RWPE2 (cell line): Measurements from ENCODE around the gene RRP8.

Experiments used
- ATAC-seq: fragments of 200-7000 bp; cut with Tn5 transposase; 3 replicates; pipeline ENCODE4 v1.9.1; 2021; ENCODE audit warnings: low read depth
- DNase-seq: peaks from one replicate; pipeline ENCODE4 v3.0.0-alpha.2; 2020; ENCODE audit warnings: low spot score
- H3K27ac ChIP-seq: fragments of 450-650 bp; 2 replicates; pipeline ENCODE4 v1.5.1; 2017; ENCODE audit warnings: mild to moderate bottlenecking; ENCODE audit not compliant: poor library complexity, severe bottlenecking
- H3K27me3 ChIP-seq: fragments of 250-450 bp; sonication (Bioruptor Pico); 2 replicates; pipeline ENCODE4 v1.5.1; 2021; ENCODE audit warnings: mild to moderate bottlenecking, moderate library complexity; ENCODE audit not compliant: insufficient read depth, poor library complexity, severe bottlenecking
- H3K36me3 ChIP-seq: fragments of 250-450 bp; sonication (Bioruptor Pico); 2 replicates; pipeline ENCODE4 v1.5.1; 2020; ENCODE audit warnings: low read depth, mild to moderate bottlenecking, moderate library complexity
- H3K4me1 ChIP-seq: fragments of 250-450 bp; sonication (Bioruptor Pico); 2 replicates; pipeline ENCODE4 v1.5.1; 2021; ENCODE audit warnings: mild to moderate bottlenecking, moderate library complexity; ENCODE audit not compliant: insufficient read depth, poor library complexity, severe bottlenecking
- H3K4me3 ChIP-seq: fragments of 250-450 bp; sonication (Bioruptor Pico); 2 replicates; pipeline ENCODE4 v1.5.1; 2021; ENCODE audit warnings: mild to moderate bottlenecking, moderate library complexity; ENCODE audit not compliant: severe bottlenecking
- H3K9me3 ChIP-seq: fragments of 250-450 bp; sonication (Bioruptor Pico); 2 replicates; pipeline ENCODE4 v1.5.1; 2021; ENCODE audit warnings: mild to moderate bottlenecking, moderate library complexity; ENCODE audit not compliant: severe bottlenecking
- TF ChIP-seq, protein P1 (sequence below): fragments of 450-650 bp; IDR thresholded peaks from one replicate; pipeline ENCODE4 v1.5.1; 2017; ENCODE audit warnings: mild to moderate bottlenecking, moderate library complexity; ENCODE audit not compliant: poor library complexity, severe bottlenecking

RRP8 gene

GRCh38 chr11:6642957-6643356, 39.5 kb upstream of the RRP8 start:
- Histone ChIP-seq H3K9me3 (no peaks in the 10 kb centered on the region), H3K27ac (no peak overlapping the region), H3K4me1 (no peaks in the 10 kb centered on the region), H3K27me3 (no peaks in the 10 kb centered on the region), H3K4me3 (no peak overlapping the region), H3K36me3 (no peaks in the 10 kb centered on the region)
- TF ChIP-seq, protein P1, sequence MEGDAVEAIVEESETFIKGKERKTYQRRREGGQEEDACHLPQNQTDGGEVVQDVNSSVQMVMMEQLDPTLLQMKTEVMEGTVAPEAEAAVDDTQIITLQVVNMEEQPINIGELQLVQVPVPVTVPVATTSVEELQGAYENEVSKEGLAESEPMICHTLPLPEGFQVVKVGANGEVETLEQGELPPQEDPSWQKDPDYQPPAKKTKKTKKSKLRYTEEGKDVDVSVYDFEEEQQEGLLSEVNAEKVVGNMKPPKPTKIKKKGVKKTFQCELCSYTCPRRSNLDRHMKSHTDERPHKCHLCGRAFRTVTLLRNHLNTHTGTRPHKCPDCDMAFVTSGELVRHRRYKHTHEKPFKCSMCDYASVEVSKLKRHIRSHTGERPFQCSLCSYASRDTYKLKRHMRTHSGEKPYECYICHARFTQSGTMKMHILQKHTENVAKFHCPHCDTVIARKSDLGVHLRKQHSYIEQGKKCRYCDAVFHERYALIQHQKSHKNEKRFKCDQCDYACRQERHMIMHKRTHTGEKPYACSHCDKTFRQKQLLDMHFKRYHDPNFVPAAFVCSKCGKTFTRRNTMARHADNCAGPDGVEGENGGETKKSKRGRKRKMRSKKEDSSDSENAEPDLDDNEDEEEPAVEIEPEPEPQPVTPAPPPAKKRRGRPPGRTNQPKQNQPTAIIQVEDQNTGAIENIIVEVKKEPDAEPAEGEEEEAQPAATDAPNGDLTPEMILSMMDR, result no peak
- DNase-seq, result no peak
- ATAC-seq, result no peak

GRCh38 chr11:6640985-6641701, 37.7 kb upstream of the RRP8 start:
- TF ChIP-seq, protein P1, result no peak
- H3K27ac ChIP-seq, result no peak overlapping the region
- H3K4me1 ChIP-seq, result no peaks in the 10 kb centered on the region
- H3K27me3 ChIP-seq, result no peaks in the 10 kb centered on the region
- DNase-seq (no peak), ATAC-seq (no peak)
- H3K9me3 ChIP-seq, result no peaks in the 10 kb centered on the region
- no peaks in the 10 kb centered on the region for H3K36me3 ChIP-seq
- H3K4me3 ChIP-seq, result no peak overlapping the region

DNA sequence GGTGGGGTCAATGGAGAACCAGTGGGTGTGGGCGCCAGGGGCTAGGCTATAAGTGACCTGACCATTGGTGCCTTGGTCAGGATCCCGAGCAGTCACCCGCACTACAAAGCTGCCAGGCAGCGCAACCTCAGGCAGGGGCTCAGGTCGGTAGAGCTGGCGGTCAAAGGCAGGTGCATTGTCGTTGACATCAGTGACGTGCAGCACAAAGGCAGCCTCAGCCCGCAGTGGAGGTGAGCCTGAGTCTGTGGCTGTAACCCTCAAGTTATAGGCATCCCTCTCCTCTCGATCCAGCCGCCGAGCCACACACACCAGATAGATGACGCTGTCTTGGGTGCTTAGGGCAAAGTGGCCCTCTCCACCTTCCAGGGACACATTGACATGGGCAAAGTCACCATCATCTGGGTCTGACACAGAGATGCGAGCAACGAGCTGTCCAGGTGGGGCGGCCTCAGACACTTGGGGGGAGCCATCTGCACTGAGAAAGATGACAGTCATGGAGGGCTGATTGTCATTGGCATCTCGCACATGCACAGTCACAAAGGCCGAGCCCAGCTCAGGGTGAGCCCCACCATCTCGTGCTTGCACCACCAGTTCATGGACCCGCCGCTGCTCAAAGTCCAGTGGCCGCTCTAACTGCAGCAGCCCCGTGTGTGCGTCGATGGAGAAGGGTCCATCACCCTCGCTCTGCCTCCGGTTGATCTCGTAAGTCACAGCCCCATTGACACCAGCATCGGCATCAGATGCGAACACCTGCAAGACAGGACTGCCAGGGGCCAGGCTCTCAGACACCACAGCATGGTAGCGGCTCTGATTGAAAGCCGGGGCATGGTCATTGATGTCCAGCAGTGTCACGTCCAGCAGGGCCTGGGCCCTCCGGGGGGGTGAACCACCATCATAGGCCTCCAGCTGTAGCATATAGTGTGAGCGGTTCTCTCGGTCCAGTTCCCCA, 36.9 kb upstream of the RRP8 start:
- Histone ChIP-seq H3K4me3 (no peak overlapping the region), H3K27ac (no peak overlapping the region), H3K9me3 (no peaks in the 10 kb centered on the region), H3K36me3 (no peaks in the 10 kb centered on the region), H3K4me1 (no peaks in the 10 kb centered on the region), H3K27me3 (no peaks in the 10 kb centered on the region)
- peak; percentile 41 for DNase-seq
- no peak for ATAC-seq
- TF ChIP-seq, protein P1, result no peak

DNA sequence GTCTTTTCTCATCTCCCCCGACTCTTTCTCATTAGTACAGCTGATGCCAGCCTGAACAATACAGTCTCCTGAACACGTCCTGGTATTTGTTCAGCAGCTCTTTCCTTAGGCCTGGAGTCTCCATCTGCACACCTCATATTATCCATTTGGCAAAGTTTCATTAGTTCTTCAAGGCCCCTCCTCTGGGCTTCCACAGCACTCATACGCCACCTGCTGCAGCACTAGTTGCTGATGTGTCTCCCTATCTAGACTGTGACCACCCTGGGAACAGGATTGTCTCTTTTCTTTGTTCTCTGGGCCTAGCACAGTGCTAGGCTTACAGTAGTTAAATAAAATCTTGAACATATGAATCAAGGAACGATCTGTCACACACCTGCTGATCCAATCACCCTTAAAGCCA, 35.0 kb upstream of the RRP8 start:
- no peaks in the 10 kb centered on the region for H3K4me1 ChIP-seq

More for the DNA sequence above, 35.0 kb upstream of the RRP8 start:
- Histone ChIP-seq H3K27me3 (no peaks in the 10 kb centered on the region), H3K36me3 (no peaks in the 10 kb centered on the region), H3K27ac (no peak overlapping the region), H3K4me3 (no peak overlapping the region), H3K9me3 (no peaks in the 10 kb centered on the region)
- 0 out of 3 replicates have a peak, but pooled peaks have one; percentile 16 for ATAC-seq
- no peak for DNase-seq
- TF ChIP-seq, protein P1, result no peak
